HG03378 (cell line): ENCODE measurements around the gene IFNA16.
"Not testable (repeated sequence)": the region's sequence is repeated elsewhere in the genome, so short reads cannot be mapped to it uniquely, and the experiment has no call there.

Experiments used
- ATAC-seq: cut with Tn5 transposase; IDR thresholded peaks from one replicate; pipeline ENCODE4 v1.9.1; 2021; ENCODE audit warnings: mild to moderate bottlenecking, moderate library complexity; ENCODE audit not compliant: unreplicated experiment

IFNA16 gene

DNA sequence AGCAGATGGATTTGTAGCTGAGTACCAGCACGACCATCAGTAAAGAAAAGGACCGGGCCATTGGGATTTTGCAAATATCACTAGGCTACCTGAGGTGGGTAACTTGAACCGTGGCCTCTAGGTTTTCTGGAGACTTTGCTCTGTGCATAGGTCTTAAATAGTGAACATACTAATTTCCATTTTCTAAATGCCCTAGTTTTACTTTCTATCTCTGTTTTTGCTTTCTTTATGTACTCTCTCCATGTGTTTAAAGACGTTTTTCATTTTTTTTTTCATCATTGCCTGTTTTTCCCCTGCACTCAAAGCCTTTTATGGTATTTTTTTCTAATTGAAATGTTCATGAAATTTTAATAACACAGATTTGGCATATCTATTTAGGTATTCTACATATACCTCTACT lies 15.0 kb downstream of the IFNA16 start, which contains the start of gene IFNA7:
TSS of gene IFNA7 (minus strand) at position 101 of the 400 bp plus-strand sequence. CDS start at position 61, 40 bp downstream.
- ATAC-seq, result not testable (repeated sequence)

DNA sequence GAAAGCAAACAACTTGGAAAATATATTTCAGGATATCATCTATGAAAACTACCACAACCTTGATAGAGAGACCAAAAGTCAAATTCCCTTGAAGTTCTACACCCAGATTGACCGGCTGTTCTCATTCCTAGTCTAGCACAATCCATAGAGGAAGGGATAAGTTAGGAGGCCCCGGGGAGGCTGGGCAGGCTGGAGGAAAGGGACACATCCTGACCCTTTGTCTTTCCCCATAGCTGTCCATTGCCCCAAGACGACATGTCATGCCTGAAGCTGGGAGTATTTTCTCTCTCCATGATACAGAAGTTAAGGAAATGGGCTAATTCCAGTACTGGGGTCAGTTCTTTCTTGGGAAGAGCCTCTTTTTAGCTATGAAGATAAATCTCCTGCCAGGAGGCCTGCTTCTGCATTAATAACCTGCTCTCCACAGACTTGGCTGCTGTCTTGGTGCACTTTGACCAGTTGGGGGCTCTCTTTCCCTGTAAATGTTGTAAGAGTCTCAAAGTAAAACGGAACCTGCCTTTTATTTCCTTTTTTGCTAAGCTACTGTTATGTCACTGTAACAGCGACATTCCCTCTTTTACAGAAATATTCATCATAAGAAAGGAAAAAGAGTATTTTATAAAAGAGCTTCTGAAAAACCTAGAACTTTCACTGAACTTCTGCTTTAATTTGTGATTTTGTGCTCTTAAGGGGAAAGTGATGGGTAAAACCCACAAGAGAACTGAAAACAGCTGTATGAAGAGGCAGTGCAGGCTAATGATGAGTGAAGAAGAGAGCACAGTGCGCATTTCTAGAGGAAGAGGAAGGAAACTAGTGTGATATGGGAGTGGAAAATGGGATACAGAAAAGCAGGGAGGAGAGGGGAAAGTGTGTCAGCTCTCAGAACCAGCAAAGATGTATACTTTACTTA lies 22.0 kb downstream of the IFNA16 start:
- ATAC-seq, result peak; percentile 94

DNA sequence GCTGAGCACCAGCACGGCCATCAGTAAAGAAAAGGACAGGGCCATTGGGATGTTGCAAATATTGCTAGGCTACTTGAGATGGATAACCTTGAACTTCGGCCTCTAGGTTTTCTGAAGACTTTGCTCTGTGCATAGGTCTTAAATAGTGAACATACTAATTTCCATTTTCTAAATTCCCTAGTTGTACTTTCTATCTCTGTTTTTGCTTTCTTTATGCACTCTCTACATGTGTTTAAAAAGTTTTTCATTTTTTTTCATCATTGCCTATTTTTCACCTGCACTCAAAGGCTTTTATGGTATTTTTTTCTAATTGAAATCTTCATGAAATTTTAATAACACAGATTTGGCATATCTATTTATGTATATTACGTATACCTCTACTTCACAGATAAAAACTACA lies 29.6 kb downstream of the IFNA16 start, which contains the start of gene IFNA4:
TSS of gene IFNA4 (minus strand) at position 101 of the 400 bp plus-strand sequence. CDS start at position 45, 56 bp downstream.
- ATAC-seq, result not testable (repeated sequence)

DNA sequence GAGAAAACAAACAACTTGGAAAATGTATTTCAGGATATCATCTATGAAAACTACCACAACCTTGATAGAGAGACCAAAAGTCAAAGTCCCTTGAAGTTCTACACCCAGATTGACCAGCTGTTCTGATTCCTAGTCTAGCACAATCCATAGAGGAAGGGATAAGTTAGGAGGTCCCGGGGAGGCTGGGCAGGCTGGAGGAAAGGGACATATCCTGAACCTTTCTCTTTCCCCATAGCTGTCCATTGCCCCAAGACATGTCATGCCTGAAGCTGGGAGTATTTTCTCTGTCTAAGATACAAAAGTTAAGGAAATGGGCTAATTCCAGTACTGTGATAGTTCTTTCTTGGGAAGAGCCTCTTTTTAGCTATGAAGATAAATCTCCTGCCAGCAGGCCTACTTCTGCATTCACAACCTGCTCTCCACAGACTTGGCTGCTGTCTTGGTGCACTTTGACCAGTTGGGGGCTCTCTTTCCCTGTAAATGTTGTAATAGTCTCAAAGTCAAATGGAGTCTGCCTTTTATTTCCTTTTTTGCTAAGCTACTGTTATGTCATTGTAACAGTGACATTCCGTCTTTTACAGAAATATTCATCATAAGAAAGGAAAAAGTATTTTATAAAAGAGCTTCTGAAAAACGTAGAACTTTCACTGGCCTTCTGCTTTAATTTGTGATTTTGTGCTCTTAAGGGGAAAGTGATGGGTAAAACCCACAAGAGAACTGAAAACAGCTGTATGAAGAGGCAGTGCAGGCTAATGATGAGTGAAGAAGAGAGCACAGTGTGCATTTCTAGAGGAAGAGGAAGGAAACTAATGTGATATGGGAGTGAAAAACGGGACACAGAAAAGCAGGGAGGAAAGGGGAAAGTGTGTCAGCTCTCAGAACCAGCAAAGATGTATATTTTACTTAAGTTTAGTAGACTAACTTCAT lies 34.0 kb downstream of the IFNA16 start:
- ATAC-seq, result peak; percentile 95

DNA sequence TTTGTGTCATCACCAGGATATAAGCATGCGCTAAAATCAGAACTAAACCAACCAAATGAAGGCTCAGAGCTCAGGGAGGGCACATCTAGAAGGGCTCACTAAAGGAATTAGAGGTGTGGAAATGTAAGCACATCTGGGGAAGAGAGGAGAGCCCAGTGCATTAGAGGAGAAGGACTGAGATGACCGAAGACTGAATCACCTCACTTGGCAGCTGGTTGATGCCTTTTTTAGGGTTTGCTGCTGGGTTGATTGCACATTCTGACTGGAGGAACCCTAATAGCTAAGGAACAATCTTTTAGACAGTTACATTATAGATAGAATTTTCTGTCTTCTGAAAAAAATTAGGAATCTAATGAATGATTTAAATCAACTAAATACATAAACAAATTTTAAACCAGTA lies 42.4 kb downstream of the IFNA16 start:
- ATAC-seq, result no peak

DNA sequence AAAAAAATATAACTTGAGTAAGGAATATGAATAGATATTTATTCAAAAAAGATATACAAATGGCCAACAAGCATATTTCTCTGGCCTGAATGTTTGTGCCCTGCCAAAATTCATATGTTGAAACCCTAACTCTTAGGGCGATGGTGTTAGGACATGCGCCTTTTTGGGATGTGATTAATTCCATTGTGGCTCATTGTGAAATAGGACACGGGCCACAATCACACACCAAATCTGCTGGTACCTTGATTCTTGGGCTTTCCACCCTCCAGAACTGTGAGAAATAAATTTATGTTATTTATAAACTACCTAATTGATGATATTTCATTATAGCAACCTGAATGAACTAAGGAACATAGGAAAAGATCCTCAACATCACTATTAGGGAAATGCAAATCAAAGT lies 45.0 kb downstream of the IFNA16 start:
- ATAC-seq, result no peak

DNA sequence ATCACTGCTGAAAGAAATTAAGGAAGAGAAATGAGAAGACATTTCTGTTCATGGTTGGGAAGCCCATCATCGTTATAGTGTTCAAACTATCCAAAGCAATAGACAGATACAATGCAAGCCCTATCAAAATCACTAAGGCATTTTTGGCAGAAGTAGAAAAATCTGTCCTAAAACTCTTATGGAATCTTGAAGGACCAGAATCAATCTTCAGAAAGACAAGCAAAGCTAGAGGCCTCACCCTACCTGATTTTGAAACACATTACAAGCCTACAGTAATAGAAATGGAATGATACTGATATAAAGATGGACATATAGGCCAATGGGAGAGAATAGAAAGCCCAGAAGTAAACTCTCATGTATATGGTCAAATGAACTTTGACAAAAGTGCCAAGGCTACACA lies 45.8 kb downstream of the IFNA16 start:
- ATAC-seq, result no peak

DNA sequence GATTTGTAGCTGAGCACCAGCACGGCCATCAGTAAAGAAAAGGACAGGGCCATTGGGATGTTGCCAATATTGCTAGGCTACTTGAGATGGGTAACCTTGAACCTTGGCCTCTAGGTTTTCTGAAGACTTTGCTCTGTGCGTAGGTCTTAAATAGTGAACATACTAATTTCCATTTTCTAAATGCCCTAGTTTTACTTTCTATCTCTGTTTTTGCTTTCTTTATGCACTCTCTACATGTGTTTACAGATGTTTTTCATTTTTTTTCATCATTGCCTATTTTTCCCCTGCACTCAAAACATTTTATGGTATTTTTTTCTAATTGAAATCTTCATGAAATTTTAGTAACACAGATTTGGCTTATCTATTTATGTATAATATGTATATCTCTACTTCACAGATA lies 50.6 kb downstream of the IFNA16 start, which contains the start of gene IFNA21:
TSS of gene IFNA21 (minus strand) at position 101 of the 400 bp plus-strand sequence. CDS start at position 53, 48 bp downstream.
- not testable (repeated sequence) for ATAC-seq
